HG03342 (cell line): ENCODE measurements around the gene LGMN.
A peak's percentile ranks its signal among the peaks of the same experiment; 100 is the strongest.
"Not testable (repeated sequence)": the region's sequence is repeated elsewhere in the genome, so short reads cannot be mapped to it uniquely, and the experiment has no call there.

ENCODE experiments used
- ATAC-seq: cut with Tn5 transposase; IDR thresholded peaks from one replicate; pipeline ENCODE4 v1.9.1; 2021; ENCODE audit warnings: mild to moderate bottlenecking, moderate library complexity; ENCODE audit not compliant: unreplicated experiment

The LGMN gene

DNA sequence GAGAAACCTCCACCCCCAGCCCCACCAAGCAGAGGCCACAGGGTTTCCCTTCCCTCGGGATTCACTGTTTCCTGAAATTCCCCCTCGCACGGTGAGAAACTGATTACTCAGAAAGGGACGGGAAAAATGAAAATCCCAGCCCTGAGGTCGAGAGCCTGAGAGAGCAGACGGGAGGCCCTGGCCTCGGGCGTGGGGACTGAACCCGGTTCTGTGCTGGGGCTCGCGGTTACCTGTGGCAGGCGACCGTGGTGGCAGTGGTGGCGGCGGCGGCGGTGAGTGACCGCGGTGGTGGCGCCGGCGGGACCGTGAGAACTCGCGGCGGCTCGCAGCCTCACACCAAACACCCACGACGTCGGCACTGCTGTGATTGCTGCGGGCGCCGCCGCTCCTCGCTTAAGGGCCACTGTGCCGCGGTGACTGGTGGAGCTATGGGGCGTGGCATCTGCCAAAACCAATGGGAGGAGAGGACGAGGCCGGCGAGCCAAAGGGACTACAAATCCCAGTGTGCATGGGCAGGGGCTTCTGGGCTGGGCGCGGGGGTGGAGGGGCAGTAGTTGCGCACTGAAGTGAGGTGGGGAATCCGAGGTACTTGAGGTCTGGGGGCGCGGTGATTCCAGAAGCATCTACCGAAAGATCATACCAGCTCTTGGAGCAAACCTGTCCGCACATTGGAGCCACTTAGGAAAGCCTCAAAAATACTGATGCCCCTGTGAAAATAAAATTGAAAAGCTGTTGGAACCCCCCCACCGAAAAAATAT lies at the start of gene LGMN:
Gene LGMN (minus strand): TSS at position 369 of the 758 bp plus-strand sequence. CDS start 15,841 bp downstream, outside the sequence.
- peak; percentile 82 for ATAC-seq

DNA sequence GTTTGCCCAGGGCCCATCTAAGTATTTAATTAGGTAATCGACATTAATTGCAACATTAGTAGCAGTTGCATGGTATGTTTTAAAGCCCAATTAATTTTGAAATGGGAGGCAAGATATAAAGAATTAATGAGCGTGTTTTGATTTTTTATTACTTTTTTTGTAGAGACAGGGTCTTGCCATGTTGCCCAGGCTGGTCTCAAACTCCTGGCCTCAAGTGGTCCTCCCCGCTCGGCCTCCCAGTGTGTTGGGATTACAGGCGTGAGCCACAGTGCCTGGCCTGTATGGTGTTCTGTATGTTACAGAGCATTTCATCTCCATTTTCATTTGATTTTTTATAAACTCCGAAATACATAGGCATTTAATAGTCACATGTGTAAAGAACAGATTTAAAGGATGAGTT lies 46.5 kb upstream of the LGMN start:
- ATAC-seq, result no peak

DNA sequence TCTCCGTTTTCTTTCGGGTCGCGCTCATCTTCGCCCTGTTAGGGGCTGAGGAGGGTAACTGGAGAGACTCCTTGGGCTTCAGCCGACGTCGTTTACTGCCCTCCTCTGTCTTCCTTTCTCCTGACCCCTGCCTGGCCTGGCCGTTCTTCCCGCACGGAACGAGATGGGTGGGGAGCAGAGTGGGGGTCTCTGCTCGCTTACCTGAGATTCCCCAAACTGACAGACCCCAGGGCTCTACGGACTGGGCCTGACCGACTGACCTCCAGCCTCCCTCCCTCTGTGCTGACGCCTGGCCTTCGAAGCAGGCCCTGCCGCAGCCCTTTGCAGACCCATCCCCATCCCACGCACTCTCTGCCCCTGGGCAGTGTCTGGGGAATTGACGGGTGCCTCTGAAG lies 46.1 kb upstream of the LGMN start:
- ATAC-seq, result no peak

DNA sequence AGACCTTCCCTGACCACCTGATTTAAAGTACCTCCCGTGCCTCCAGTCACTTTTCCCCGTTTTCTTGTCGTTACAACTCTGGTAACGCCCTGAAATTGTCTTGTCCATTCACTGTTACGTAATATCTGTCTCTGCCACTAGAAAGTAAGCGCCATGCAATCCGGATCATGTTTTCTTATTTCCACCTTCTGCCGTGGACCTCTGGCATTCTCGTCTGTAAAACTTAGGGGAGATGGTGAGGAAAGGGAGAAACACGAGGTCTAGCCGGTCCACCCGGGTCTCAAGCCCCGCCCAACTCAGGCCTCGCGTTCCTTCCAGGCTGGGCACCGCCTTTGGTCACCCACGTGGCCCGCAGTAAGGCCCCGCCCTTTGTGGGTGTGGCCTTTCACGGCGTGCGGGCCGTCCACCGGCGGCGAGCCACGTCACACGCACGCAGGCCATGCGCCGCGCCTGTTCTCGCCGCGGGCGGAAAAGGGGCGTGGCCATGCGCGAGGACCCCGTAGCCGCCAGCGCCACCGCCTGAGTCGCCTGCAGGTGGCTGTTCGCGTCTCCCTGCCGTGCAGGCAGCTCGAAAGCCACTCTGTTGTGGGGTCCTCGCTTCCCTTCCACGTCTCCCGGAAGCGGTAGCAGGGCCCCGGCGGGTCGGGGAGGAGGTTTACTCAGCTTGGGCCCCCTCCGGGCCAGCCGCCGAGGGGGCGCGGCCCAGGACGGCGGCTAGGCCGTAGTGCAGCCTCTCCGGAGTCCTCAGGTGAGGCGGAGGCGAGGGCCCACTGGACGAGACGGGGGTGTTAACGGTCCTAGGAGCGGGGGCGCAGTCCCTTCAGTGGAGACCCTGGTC lies 45.5 kb upstream of the LGMN start, which contains the start of gene GOLGA5:
Gene GOLGA5 (plus strand): TSS at position 597 of the 838 bp plus-strand sequence. CDS start 3,133 bp downstream, outside the sequence.
- ATAC-seq, result peak; percentile 94

DNA sequence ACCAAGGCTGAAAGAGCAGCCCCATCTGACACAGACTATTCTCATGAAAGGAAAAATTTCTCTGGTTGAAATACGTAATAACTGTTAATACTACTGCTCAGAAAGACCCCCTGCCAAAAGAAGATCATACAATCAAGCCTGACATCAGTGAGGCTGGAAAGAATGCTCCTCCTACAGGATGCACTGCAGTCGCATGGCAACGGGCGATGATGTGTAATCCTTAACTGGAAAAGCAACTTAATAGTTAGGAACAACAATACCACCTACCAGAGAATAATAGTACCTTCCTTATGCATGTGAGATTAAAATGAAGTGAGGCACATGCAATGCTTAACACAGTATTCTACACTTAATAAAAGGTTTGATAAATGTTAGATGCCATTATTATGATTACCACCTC lies 44.5 kb upstream of the LGMN start:
- ATAC-seq, result no peak

DNA sequence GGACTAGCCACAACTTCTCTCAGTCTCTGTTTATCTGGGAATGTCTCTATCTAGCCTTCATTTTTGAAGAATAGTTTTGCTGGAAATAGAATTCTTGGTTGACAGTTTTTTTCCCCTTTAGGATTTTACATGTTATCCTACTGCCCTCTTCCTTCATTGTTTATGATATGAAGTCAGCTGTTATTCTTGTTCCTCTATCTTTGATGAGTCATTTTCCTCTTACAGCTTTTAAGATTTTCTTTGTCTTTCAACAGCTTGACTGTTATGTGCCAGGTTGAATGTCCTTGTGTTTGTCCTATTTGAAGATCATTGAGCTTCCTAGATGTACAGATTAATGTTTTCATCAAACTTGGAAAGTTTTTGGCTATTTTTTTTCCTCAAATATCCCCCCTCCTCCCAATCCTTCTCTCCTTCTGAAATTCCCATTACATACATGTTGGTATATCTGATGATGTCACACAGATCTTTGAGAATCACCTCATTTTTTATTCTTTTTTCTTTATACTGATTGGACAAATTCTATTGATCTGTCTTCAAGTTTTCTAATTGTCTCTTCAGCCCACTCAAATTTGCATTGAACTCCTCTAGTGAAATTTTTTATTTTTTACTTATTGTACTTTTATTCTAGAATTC lies 41.1 kb upstream of the LGMN start:
- no peak for ATAC-seq

DNA sequence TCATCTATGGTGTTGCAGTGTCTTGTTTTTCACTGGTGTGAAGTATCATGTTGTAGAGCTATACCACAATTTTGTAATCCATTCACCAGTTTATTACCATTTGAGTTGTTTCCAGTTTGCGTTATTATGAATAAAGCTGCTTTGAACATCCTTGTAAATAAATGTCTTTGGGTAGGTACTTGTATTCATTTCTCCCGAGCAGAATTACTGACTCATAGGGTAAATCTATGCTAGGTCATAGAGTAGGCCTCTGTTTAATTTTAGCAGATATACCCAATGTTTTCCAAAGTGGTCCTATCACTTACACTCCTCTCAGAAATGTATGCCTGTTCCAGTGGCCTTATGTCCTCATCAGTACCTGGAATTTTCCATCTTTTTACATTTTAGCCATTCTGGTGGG lies 39.1 kb upstream of the LGMN start:
- no peak for ATAC-seq

DNA sequence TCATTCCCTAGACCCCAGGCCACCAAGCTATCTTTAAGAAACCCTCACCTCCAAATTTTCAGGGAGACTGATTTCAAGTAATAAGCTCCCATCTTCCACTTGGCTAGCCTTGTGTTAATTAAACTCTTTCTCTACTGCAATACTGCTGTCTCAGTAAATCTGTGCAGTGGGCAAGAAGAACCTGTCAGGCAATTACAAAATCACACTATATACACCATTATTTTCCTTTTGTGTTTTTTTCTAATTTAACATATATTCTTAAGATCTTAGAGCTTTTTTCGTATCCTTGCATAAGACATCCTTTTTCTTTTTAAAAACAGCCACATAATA lies 38.0 kb upstream of the LGMN start:
- ATAC-seq, result no peak

DNA sequence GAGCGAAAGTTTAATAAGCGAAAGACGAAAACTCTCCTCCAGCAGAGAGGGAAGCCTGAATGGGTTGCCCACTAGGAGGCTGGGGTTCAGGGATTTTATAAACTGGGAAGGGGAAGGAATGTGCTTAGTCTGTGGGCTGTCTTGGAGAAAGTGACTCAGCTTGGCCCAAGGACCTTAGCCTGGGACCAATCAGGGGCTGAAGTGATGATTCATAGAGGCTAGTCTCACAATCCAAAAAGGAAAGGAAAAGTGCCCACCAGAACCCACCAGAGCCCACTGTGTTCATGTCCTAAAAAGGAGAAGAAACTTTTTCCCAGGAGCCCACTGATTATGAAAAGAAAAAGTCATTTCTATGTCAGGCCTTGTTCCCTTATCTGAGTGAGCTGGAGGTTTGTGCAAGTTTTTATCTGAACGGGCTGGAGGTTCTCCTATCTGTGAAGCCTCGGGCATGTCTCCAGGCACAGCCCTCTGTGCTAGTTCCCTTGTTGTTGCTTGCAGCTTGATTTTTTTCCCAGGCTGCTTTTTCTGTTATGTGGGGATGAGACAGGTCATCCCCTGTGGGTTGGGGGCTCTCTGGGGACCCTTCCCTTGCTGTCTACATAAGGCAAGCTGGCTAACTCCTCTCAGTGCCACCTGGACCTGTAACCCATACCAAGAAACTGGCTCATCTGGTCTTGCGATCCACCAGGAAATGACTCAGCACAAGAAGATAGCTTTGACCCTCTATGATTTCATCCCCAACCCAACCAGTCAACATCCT lies 37.4 kb upstream of the LGMN start:
- no peak for ATAC-seq

DNA sequence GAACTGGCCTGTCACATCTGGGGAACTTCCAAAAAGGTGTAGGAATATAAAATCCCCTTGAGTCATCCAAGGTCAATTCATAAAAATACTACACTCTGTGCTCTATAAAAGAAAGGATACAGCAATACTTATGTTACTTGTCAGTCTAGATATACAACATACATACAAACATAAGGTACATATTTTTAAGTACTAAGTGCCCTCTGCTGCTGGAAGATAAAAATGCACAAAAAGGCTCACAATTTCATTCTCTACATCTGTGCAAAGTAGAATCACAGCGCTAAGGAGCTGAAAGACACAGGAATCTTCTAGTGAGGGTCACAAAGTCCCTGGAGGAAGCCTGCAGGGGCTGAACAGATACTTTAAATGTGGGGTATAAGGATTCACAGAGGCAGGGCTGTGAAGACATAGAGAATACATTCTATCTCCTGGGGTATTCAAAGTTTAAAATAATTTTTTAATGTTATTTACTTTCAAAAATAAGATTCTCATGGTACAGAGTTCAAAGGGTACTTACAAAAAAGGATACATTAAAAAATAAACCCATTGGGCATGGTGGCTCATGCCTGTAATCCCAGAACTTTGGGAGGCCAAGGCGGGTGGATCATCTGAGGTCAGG lies 35.5 kb upstream of the LGMN start:
- peak; percentile 71 for ATAC-seq

DNA sequence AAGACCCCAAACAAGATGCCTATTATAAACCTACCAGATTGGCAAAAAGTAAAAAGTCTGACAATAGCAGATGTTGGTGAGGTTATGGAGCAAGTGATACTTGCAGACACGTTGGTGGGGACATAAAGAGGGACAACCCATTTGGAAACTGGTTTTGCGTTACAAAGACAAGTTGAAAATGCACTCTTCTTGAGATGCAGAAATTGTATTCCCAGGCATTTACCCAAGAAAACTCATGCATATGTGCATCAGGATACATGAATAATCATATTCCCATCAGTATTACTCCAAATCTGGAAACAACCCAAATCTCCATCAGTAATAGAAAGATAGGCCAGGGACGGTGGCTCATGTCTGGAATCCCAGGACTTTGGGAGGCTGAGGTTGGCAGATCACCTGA lies 32.9 kb upstream of the LGMN start:
- ATAC-seq, result no peak

DNA sequence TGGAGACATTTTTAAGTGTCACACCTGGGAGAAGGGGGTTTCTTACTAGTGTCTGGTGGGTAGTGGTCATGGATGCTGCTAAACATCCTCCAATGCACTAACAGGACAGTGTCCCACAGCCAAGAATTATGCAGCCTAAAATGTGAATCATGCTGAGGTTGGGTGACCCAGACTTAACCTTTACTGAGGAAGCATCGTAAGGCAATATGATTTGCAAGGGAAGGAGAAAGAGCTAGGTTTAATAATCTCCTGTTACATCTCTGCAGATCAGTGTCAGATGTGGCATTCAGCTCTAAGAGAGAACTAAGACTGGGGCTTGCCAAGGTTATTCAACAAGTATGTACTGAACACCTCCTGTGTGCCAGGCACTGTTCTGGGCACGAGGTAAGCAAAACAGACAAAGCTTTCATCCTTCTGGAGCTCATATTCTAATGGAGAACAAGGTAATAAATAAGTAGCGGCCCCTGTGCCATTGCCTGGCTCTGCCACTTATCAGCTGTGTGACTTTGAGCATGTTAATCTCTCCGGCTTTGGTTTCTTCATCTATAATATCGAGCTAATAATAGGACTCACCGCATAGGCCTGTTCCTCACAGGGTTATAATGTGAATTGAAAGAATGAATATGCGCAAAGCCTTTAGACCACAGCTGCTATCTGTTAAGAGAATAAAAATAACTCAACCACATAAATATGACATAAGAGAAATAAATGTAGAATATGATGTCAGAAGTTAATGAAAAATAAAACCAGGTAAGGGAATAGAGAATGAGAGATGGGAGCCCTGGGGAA lies 32.2 kb upstream of the LGMN start:
- no peak for ATAC-seq

DNA sequence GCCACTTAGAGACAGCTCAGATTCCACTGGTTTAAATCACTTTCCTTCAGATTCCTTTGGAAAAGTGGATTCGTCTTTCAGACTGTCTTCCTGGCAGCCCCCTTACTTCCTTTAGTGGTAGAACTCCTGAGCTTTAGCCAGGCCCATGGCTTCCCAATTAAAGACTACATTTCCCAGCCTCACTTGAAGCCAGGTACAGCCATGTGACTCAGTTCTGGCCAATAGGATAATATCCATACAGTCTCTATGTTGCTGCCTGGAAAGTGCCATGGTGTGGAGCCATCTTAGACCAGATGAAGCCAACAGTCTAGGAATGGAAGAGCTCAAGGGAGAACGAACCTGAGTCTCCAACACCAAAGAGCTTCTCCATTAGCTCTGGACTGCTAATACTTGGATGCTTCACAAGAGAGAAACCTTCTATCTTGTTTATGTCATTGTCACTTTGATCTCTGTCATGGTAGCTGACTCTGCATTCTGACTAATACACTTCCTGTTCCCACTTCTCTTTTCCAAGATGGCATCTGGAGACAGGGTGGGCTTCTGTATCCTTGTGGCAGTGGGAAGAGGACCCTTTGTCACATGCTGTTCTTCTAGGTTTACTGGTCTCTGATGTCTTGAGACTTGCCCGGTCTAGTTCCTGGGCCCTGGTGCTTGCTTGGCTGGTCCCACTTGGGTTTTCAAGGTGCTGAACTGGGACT lies 30.6 kb upstream of the LGMN start:
- ATAC-seq, result not testable (repeated sequence)

DNA sequence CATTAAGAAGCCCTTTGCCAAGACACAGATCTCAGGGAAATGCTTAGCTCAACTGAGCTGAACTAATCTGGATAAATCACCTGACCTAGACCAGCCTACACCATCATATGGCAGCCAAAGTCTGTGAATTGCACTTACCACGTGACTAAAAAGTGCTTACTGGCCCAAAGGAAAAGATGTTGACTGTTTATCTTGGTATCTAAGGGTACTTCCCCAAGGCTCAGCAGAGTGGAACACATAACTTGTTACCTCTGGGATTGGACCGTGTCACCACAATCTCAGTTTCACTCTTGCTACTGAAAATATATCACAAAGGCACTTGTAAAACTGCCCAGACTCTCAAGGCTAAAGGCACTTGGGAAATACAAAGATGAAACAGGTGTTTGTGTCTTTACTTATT lies 26.9 kb upstream of the LGMN start:
- ATAC-seq, result peak; percentile 95

DNA sequence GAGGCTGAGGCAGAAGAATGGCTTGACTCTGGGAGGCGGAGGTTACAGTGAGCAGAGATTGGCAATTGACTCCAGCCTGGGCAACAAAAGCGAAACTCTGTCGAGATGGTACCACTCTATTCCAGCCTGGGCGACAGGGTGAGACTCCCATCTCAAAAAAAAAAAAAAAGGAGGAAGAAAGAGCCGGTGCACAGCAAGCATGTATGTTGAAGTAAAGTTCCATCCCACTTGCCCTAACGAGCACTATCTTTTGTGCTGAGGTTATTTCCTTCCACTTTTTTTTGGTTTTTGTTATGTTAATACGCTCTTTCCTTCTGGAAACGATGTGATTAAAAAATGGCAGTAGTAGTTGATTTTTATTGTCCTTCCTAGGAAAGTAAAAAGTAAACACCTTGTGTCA lies 26.1 kb upstream of the LGMN start:
- ATAC-seq, result no peak

DNA sequence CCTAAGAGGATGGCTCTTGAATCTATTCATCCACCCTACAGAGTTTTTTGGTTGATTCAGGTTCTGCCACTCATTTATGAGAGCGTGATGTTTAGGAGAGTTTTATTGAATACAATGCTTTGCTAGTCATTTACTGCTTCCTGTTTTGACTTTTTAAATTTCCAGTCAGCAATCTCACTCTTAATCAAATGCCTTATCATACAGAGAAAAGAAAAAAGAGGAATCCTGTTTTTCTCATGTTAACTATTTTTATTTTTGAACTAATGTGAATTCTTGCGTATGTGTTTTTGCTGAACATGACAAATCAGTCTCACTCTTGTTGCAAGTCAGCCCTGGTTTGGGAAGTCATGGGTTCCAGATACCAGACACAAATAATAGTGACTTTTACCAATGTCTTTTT lies 22.1 kb upstream of the LGMN start:
- no peak for ATAC-seq

DNA sequence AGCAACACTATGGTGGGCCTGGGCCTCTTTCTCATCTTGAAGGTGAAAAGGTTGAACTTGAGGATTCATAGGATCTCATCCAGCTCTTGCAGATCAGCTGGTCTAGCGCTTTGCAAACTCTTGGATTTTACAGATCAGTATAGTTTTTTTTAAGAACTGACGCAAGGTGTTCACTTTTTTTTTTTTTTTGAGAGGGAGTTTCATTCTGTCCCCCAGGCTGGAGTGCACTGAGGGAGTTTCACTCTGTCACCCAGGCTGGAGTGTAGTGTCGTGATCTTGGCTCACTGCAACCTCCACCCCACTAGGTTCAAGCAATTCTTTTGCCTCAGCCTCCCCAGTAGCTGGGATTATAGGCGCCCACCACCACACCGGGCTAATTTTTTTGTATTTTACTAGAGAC lies 20.4 kb upstream of the LGMN start:
- ATAC-seq, result peak; percentile 16

DNA sequence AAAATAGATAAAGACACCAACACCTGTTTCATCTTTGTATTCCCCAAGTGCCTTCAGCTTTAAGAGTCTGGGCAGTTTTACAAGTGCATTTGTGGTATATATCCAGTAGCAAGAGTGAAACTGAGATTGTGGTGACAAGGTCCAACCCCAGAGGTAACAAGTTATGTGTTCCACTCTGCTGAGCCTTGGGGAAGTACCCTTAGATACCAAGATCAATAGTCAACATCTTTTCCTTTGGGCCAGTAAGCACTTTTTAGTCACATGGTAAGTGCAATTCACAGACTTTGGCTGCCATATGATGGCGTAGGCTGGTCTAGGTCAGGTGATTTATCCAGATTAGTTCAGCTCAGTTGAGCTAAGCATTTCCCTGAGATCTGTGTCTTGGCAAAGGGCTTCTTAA lies 19.8 kb upstream of the LGMN start:
- peak; percentile 81 for ATAC-seq
